Activated gamma-delta T cell treated with anti-CD3 and anti-CD28 coated beads, Interleukin-2, amount 50 U/mL, for 16 hours (primary cell): Measurements from ENCODE around the gene ADGRD1.
"Not testable (repeated sequence)": the region's sequence is repeated elsewhere in the genome, so short reads cannot be mapped to it uniquely, and the experiment has no call there.

Experiments
- DNase-seq: peaks from one replicate; pipeline ENCODE4 v3.0.0-alpha.2; 2020; ENCODE audit warnings: low read depth

Gene ADGRD1

DNA sequence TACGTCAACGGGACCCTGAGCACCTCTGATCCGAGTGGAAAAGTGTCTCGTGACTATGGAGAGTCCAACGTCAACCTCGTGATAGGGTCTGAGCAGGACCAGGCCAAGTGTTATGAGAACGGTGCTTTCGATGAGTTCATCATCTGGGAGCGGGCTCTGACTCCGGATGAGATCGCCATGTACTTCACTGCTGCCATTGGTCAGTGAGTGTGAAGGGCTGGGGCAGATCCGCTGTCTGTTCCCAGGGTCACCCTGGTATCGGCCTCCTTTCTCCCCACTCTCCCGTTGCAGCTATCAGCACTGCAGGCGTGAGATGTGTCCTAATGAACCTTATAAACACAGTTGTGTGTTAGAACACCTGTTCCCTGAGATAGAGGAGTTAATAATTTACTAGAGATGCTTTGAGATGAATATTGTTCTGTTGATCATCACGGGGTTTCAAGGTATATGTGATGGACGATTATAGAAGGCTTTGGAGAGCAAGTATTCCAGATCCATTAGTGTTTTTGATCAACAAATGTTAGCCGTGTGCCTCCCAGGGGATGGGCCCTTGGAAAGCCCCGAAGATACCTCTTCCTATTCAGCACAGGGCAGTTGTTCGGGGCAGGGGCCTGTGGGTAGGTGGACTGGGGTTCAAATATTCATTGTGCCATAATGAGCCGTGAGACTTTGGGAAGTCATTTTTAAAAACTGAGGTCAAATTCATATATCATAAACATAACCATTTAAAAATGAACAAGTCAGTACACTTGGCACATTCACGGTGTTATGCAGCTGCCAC lies 33.6 kb downstream of the ADGRD1 start:
- no peak for DNase-seq

DNA sequence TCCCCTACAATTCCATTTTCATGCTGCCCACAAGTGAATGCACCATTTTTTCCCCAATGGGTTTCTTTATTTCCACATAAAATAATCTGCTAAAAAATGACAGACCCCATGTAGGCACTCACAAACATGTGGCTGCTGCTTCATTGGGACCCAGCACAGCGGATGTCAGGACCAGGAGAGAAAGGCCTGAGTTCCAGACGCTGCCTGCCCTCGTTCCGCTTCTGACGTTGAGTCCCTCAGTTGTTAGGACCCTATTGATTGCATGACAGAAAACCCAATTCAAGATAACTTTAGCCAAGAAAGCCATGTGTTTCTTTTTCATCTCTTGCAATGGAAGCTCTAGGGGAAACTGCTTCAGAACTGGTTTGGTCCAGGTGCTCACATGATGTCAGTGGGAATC lies 34.6 kb downstream of the ADGRD1 start:
- DNase-seq, result no peak

DNA sequence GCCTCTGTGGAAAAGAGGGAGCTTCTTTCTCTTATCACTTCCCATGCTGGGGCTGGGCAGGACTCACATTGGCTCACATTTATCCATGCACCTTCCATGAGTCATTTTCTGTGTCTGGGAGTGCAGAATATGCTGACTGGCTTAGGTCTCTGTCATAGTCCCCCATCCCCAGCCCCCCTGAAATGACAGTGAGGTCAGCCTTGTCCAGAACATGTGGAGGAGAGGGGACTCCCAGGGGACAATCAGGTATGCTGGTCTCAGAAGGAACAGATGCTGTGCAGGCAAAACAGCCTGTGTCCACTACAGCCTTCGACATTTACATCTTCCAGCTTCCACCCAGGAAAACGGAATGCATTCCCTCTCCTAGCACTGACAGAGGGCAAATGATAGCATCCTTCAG lies 35.0 kb downstream of the ADGRD1 start:
- DNase-seq, result no peak

DNA sequence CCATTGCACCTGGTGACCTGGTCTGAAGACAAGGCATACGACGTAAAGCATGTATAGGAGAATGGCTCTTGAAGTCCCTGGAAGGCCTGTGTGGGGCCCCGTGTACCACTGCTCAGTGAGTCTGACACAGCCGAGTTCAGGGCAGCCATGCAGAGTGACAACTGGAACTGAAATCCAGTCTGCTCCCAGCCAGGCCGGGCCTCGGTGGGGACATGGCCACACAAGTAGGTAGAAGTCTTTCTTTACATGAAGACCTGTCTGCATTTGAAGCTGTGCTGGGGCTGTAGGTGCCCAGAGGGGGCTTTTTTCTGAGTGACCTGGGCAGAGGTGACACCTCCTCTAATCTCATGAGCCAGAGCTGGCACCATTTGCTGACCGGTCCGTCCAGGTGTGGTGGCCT lies 35.7 kb downstream of the ADGRD1 start:
- DNase-seq, result no peak

DNA sequence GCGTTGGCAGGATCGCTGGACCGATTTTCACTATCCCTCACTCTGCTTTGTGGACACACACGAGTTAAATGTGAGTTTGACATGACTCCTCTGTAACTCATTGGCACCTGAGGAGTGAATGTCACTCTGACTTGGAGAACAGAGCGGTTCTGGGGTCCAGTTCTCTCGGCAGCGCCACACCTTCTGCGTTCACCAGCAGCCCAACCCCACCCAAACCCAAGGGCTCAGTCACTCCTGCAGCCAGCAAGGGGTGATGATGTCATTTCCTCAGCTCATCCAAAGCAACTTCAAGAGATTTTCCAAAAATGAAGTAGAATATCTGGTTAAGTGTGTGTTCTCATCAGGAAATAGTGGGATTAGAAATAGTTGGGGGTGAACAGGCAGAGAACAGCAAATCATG lies 36.3 kb downstream of the ADGRD1 start:
- no peak for DNase-seq

DNA sequence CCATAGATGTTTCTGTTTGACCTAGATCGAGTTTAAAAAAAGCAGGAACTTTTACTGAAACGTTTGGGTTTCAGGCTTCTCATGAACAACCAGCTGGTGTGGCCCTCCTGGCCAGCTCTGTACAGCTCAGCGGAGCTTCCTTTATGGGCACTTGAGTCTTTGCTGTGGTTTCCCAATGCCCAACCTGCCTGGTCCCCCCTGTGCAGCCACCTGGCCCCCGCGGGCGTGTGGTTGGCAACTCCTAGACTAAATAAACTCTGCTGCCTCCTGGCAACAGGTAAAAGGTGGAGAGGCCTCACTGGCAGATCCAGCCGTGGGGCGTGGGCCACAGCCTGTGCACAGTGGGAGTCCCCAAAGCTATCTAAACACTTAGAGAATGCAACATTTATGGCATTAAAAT lies 38.7 kb downstream of the ADGRD1 start:
- no peak for DNase-seq

DNA sequence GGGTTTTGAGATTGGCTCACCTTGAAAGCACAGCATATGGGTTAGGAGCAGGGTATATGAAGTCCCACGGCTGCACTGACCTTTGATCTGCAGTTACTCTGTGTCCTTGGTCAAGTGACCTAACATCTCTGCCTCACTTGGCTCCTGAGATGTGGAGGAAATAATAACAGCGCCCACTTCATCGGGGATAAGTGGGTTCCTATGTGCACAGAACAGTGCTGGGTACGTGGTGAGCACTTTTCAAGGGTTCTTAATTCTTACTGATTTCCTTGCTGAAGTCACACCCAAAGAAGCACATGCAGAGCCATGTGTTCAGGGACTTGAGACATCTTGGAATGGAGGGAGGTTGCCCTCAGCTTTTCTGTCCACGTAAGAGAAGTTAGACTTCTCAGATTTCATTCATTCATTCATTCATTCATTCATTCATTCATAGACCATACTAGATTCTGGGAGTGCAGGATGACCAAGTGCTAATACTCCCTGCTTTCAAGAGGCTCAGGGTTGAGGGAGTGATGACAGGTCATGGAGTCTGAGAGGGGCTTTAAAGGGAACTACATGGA lies 39.4 kb downstream of the ADGRD1 start:
- no peak for DNase-seq

DNA sequence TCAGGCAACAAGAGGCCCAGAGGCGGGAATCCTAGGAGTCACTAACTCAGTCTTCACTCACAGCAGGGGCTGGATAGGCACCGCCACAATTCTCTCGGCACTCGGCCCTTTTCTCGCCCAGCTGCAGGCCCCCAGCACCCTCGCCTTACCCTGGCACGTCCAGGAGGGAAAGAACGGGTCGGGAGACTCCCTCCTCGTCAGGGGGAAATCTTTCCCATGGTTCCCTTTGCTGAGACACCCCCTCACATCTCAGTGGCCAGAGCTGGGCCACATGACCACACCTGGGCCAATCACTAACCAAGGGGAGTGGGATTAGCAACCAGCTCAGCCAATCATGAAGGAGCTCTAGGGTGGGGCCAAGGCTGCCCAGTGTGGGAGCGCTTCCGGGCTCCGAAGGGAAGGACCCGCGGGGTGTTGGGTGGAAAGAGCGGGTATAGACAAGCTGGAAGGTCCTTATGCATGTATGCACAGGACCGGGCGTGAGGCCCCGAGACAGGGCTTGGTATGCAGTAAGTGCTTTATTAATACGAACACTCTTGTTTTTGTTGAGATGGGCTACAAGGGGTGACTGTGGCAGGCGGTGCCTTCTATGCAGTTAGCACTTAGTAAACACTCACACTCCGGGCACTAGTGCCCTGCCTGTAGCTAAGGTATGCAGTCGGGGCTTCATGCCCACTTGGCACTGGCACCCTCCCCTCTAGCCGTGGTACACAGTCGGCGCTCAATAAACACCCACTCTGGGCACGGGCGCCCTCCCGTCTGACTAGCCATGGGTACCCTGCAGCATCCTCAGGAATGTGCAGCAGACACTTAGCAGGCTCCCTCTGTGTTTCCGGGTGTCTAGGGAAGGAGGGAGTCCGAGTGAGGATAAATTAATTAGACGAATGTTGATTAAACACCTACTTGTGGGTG lies 40.3 kb downstream of the ADGRD1 start:
- no peak for DNase-seq

DNA sequence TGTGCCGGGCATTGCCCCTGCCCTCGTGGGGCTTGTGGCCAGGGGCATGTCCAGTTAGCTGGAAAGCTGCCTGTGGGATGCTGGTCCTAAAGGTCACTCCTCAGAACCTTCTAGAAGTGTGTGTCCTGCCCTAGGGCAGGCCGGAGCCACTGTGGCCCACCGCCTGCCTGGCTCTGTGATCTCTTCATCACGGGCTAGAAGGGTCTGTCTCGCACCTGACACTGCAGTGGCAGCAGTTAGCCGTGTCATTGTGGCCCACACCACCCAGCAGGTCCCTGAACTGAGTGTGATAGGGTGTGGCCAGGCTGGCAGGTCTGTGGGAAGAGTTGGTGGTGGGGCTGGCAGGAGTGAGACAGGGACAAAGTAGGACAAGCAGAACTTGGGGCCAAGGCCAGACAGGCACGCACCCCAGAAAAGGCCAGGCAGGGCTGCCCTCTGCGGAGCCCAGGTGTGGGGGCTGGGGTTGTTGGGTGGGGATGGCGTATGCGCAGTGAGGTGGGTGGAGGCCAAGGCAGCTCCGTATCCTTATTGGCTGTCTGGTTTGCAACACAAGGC lies 41.2 kb downstream of the ADGRD1 start:
- no peak for DNase-seq

DNA sequence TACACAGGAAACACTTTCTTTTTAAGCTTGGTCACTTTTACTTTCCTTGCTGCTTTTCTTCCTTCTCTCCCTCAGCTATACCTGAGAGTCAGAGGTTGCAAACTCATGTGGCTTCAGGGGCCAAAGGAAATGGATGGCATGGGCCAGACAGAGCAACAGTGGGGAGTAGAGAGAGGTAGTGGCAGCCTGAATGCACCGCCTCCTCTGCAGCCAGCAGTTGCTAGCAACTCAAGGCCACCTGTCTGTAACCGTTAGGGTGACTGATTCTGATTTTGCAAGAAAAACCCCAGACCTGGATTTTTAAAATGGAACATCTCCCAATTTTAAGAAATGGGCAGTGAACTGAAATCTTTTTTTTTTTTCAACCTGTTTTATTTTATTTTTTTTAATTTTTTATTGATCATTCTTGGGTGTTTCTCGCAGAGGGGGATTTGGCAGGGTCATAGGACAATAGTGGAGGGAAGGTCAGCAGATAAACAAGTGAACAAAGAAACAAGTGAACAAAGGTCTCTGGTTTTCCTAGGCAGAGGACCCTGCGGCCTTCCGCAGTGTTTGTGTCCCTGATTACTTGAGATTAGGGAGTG lies 41.8 kb downstream of the ADGRD1 start:
- DNase-seq, result not testable (repeated sequence)

DNA sequence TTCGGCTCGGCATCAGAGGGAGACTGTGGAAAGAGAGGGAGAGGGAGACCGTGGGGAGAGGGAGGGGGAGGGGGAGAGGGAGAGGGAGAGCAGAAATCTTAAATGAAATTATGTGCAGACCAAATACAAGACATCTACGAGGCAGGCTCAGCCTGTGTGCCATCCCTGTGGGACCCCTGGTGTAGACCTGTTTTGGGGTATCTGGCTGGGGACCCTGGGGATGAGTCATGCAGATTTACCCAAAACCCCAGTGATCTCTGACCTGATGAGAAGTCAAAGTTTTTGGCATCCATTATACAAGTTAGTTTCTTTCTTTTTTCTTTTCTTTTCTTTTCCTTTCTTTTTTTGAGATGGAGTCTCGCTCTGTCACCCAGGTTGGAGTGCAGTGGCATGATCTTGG lies 44.4 kb downstream of the ADGRD1 start:
- DNase-seq, result no peak

DNA sequence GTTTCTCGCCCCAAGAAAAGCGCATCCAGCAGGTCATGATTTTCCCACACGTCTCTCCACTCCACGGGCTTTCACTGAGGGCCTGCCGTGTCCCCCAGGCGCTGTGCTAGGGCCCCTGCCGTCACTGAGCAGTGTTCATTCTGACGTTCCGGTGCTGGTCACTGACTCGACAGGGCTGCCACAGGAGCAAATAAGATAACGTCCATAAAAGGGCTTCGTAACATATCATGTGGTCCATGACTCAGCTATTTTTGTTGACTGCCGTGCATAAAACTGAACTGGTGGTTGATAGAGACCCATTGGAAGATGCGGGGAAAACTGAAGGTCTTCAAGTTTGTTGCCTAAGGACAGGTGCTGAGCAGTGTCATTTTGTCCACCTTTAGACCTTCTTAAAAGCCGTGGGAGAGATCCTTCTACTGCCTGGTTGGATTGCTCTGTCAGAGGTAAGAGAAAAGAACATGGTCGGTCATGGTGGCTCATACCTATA lies 46.3 kb downstream of the ADGRD1 start:
- no peak for DNase-seq

DNA sequence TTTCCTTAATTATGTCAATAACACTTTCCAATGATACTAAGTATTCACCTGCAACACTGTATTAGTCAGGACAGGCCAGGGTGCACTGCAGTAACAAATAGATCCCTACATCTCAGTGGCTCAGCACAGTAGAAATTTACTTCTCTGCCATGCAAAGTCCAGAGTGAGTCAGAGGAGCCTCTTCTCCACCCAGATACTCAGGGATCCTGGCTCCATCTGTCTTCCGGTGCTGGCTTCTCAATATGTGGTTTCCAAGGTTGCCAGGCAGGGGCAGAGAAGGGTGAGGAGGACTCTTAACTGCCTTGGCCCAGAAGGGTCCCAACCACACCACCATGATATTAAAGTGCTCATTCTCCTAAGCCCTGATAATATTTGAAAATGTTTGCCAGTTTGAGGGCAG lies 47.8 kb downstream of the ADGRD1 start:
- DNase-seq, result no peak

DNA sequence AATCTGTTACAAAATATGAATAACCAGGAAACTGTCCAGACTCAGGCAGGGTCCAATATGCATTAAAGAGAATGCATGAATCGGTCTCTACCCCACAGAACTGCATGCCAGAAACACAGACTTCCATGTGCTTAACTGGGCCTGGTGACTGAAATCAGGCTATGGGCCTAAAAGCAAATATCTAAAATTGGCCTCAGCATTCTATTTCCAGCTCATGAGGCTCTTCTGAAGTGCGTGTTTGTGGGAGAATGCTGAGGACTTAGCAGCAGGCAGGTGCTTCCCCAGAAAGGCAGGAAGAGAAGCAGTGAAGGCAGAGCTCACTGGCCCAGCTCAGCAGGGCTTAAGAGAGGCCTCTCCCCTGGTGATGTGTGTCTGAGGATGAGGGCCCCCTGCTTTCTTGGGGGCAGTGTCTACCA lies 48.5 kb downstream of the ADGRD1 start:
- DNase-seq, result no peak

DNA sequence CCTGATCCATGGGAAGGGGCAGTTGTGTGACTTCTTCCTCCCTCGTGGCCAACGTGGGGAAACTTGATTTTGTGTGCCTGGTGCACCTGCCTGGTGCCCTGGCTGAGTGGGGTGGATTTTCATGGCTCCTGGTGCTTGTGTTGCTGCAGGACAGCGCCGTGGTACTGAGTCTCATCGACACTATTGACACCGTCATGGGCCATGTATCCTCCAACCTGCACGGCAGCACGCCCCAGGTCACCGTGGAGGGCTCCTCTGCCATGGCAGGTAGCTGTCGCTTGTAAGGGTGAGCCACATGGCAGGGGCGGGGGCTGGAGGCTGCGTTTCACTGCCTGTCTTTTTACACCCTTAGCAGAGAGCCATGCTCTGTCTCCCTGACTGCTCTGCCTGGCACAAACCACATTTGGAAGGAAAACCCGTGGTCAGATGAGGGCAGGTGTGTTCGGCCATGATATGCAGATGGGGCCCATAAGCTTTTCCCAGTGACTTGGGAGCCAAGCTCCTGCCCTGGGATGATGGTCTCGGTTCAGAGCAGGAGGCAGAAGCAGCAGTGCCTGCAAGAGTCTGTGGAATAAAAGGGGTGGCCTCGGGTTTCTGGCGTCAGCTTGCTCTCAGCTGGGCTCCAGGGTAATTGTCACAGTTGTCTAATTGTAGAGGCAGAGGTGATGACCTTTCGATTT lies 49.5 kb downstream of the ADGRD1 start:
- DNase-seq, result no peak

DNA sequence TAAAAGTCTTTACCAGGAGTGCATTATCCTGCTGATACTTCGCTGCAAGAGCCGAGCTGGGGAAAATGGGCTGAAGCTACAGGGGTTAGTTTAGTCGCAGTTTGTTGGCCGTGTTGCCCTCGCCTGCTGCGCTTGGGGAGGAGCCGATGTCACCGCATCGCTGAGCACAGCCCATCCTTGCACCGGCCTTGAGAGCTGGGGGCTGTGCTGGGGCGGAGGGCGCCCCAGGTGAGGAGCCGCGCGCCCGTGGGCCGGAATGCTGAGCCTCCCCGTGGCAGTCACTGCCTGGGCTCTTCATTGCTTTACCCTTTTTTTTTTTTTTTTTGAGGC lies 50.0 kb downstream of the ADGRD1 start:
- DNase-seq, result no peak

DNA sequence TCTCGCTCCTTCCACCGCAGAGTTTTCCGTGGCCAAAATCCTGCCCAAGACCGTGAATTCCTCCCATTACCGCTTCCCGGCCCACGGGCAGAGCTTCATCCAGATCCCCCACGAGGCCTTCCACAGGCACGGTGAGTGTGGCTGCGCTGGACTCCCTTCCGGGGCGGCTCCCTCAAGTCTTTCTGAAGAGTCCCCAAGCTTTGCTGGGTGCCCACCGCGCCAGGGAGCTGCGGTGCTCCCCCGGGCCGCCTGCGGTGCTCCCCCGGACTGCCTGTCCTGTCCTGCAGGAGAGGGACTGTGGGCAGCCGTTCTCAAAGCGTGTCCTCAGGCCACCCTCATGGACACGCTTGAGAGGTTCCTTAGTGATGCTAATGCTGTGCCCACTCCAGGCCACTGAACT lies 50.5 kb downstream of the ADGRD1 start:
- DNase-seq, result no peak

DNA sequence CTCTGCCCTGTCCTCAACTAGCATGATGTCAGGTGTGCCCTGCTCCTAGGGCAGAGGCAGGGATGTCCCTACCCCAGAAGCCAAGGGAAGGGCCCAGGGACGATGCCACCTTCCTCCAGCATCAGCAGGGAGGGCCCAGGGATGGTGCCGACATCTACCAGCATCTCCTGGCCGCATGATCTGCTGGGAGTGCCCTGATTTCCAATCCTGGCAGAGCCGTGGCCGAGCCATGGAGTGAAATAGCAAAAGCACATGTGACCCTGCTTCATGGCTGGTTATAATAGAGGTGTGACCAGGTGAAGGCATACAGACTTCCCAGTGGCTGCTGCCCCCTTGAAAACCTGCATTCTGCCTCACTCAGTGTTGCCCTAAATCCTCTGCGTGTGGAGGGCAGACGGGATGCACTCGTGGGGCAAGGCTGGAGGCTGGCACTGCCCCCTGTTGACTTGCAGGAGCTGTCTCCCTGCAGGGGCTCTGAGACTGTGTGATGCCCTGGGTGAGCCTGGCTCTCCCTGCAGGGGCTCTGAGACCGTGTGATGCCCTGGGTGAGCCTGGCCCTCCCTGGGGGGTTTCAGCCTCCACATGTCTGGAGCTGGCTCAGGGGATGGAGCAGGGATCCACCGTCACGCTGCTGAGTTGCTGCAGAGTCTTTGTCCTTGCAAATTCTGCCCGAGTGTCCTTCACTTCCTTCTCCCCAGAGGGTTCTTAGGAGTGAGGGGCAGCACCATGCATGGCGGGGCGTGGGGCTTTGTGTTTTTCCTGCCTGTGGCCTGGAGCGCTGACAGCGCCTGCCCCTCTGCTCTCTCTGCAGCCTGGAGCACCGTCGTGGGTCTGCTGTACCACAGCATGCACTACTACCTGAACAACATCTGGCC lies 51.7 kb downstream of the ADGRD1 start:
- no peak for DNase-seq

DNA sequence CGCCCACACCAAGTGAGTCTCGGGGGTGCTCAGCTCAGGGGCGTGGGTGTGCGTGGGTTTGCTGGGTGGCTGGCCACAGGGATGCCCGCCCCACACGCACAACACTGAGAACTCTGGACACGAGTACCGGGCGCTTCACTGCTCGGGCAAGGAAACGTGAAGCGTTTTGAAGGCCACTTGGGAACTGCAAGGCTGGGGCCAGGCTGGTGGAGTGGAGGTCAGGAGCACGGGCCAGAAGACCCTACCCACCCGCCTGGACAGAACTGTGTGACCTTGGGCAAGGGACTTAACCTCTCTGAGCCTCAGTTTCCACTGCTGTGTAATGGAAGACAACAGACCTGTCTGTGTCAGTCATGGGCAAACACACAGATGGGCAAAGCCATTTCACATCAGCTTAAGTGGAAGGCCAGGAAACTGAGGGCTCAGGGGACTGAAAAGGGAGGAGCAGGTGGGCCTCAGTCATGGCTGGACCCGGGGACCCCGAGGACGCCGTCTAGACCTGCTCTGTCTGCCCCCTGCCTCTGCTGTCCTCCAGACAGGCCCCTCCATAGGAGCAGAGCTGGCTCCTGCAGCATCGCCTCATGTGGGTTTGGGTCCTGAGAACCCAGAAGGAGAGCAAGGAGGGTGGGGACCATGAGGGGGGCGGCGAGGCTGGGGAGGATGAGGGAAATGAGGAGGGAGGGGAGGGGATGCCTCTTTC lies 52.5 kb downstream of the ADGRD1 start:
- no peak for DNase-seq
